Skeletal muscle tissue (tissue), 4 donors: ENCODE data around the gene ASB16. TPM values are rescaled to one million over a fixed set of nuclear protein-coding genes. Genes with fewer than 3 reads are reported as not detected.

ENCODE experiments used
- H3K27ac ChIP-seq: one replicate; pipeline ENCODE4 v1.7.0; 2013; ENCODE audit warnings: mild to moderate bottlenecking, low read depth, low read length, inconsistent platforms
- H3K27me3 ChIP-seq, 3 donors: one replicate each; pipeline ENCODE4 v1.7.0; 2013; ENCODE audit warnings: low read length in 3 of 3; ENCODE audit not compliant: control insufficient read depth in 3 of 3, insufficient read depth in 3 of 3
- H3K36me3 ChIP-seq, 3 donors: one replicate each; pipeline ENCODE4 v1.7.0; 2013; ENCODE audit warnings: low read length in 3 of 3; ENCODE audit not compliant: control insufficient read depth in 3 of 3, insufficient read depth in 3 of 3
- H3K4me1 ChIP-seq, 3 donors: one replicate each; pipeline ENCODE4 v1.7.0; 2013; ENCODE audit warnings: low read length in 3 of 3, mild to moderate bottlenecking in 3 of 3; ENCODE audit not compliant: control insufficient read depth in 3 of 3, insufficient read depth in 3 of 3
- H3K4me3 ChIP-seq, 3 donors: one replicate each; pipeline ENCODE4 v1.7.0; 2013; ENCODE audit warnings: low read length in 3 of 3
- H3K9ac ChIP-seq, 3 donors: one replicate each; pipeline ENCODE4 v1.7.0; 2013; ENCODE audit warnings: low read length in 3 of 3, mild to moderate bottlenecking in 3 of 3, moderate library complexity in 2 of 3, low read depth in 1 of 3
- H3K9me3 ChIP-seq, 3 donors: one replicate each; pipeline ENCODE4 v1.7.0; 2013; ENCODE audit warnings: low read length in 3 of 3; ENCODE audit not compliant: control insufficient read depth in 3 of 3
- total RNA-seq: library from RNA; depleted of rRNA; stranded (reverse); fragments of >200 nt; gene quantifications from one replicate; pipeline ENCODE4 v1.2.3, GENCODE V29; 2014
- donor health status: Osteomylitis.

Gene ASB16
- 4.7 TPM for total RNA-seq

DNA sequence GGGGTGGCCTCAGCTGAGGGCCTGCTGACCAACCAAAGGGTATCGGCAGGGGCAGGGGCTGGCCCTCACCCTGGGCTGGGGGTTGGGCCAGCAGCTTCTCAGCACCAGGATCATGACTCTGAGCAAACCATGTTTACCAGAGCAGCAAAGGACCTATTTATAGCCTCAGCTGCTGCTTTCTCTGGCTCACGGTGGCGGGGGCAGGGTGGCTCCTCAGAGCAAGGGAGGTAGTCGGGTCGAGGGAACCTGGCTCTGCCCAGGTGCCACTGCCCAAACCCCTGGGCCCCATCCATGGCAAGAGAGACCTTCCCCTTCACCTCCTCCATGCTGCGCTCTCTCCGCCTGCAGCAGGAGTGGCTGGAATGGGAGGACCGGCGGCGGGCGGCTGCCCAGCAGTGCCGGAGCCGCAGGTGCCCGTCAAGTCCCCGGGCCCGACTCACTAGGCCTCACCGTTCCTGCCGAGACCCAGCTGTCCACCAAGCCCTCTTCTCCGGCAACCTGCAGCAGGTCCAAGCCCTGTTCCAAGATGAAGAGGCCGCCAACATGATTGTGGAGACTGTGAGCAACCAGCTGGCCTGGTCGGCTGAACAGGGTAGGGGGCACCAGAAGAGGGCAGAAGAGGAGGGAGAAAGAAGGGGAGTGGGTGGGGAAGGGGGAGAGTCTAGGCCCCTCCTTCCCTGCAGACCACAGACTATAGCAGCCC lies at the start of gene ASB16:
TSS of gene ASB16 (plus strand) at position 206 of the 703 bp plus-strand sequence. CDS start at position 292, 86 bp downstream.
- H3K27ac ChIP-seq, result peak within 1 kb of the TSS; percentile 99
- H3K9ac ChIP-seq, result peak within 1 kb of the TSS; percentile 91 to 97 (median 95)
- peaks cover 23 to 45% (median 25%) of the 10 kb centered on the region in 3 donors for H3K4me1 ChIP-seq

GRCh38 chr17:44120851-44121605 lies 49.5 kb upstream of the ASB16 start:
- peak overlapping the region; percentile 29 to 97 (median 68) for H3K4me3 ChIP-seq
- H3K36me3 ChIP-seq, result peaks cover 11 to 14% (median 11%) of the 10 kb centered on the region in 3 donors
- H3K9me3 ChIP-seq, result no peaks in the 10 kb centered on the region
- peaks cover 67 to 74% (median 68%) of the 10 kb centered on the region in 3 donors for H3K4me1 ChIP-seq
- peak overlapping the region; percentile 94 for H3K27ac ChIP-seq
- no peaks in the 10 kb centered on the region for H3K27me3 ChIP-seq
- H3K9ac ChIP-seq, result peak overlapping the region; percentile 7 to 96 (median 19)

More for the DNA sequence above, at the start of gene ASB16:
- Histone ChIP-seq H3K4me3 (peak within 1 kb of the TSS; percentile 75 to 88 (median 83)), H3K27me3 (no peaks in the 10 kb centered on the region), H3K9me3 (no peaks in the 10 kb centered on the region), H3K36me3 (peaks cover 7 to 15% (median 13%) of the 10 kb centered on the region in 3 donors)

DNA sequence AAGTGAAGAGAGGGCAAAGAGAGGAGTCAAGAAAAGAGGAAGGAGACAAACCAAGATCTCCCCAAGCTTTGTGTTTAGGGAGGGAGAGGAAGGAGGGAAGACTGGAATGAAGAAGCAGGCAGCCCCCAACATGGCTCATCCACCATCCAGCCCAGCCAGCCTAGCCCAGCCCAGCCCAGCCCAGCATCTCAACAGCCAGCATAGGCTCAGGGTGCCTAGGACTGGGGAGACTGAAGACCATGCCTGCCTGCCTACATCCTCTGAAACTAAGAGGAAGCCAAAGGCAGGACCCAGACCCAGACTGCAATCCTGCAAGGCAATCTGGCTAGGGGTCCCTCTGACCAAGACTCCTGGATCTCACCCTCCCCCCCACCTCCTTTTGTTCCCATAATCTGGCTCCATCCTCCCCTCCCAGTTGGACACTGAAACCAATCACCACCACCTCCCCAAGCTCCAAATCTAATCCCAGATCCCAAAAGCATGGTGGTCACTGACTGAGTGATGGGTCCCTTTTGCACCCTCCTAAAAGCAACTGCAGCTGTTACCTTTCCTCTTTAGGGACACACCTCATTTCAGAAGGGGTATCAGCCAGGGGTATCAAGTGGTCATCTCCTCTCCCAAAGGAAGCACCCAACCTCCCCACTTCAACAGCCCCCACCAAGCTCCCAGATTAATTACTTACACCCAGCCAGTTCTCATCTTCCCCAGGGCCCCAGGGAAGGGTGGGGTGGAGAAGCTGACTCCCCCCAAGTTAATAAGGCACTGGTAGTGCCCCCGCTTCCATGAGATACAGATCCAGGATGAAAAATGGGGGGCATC lies 48.3 kb upstream of the ASB16 start:
- Histone ChIP-seq H3K9me3 (no peaks in the 10 kb centered on the region), H3K9ac (peak overlapping the region; percentile 86 to 96 (median 87))

GRCh38 chr17:44122816-44123355 lies 47.6 kb upstream of the ASB16 start:
- no peaks in the 10 kb centered on the region for H3K27me3 ChIP-seq
- H3K4me1 ChIP-seq, result peaks cover 52 to 56% (median 54%) of the 10 kb centered on the region in 3 donors
- H3K9me3 ChIP-seq, result no peaks in the 10 kb centered on the region
- H3K36me3 ChIP-seq, result peaks cover 2 to 3% (median 2%) of the 10 kb centered on the region in 3 donors
- H3K4me3 ChIP-seq, result peak overlapping the region; percentile 68 to 97 (median 81)
- peak overlapping the region; percentile 94 for H3K27ac ChIP-seq
- peak overlapping the region; percentile 86 to 96 (median 87) for H3K9ac ChIP-seq

More for the DNA sequence above, 48.3 kb upstream of the ASB16 start:
- H3K4me3 ChIP-seq, result peak overlapping the region; percentile 68 to 97 (median 81)
- peaks cover 4% of the 10 kb centered on the region in 3 donors for H3K36me3 ChIP-seq
- H3K4me1 ChIP-seq, result peaks cover 55 to 62% (median 56%) of the 10 kb centered on the region in 3 donors
- H3K27me3 ChIP-seq, result no peaks in the 10 kb centered on the region
- peak overlapping the region; percentile 94 for H3K27ac ChIP-seq

DNA sequence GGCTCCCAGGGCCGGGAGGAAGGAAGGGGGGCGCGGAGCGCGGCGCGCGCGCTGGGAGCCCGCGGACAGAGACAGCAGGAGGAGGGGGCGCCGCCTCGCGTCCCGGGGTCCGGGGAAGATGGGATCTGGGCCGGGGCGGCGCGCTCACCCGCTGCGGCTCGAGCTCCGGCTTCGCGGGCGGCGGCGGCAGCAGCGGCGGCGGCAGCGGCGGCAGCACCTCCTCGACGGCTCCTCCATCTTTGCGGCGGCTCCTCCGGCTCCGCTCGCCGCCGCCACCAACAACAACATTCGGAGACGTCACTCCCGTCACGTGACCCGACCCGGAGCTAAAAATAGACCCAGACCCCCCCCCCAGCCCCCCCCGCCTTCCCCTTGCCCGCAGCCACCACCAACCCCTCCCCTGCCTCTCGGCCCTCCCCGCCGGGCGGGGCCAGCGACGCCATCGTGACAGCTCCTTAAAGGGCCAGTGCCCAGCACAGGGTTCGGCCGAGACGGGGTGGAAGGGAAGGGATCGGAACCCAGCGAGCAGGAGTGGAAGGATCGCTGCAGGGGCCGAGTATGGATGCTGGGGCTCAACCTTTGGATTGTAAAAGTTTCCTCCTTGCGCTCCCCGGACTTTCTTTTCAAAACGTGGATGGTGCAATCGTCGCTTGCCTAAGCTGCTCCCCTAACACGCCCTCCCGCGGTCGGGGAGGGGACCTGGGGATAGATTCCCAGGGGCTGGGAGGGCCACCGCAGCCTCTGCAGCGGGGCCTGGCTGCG lies 47.0 kb upstream of the ASB16 start, which contains the start of gene HDAC5:
TSS of gene HDAC5 (minus strand) at position 286 of the 762 bp plus-strand sequence. CDS start 6,126 bp downstream, outside the sequence.
- H3K4me3 ChIP-seq, result peak within 1 kb of the TSS; percentile 93 to 97 (median 95)
- H3K9ac ChIP-seq, result peak within 1 kb of the TSS; percentile 96
- no peaks in the 10 kb centered on the region for H3K27me3 ChIP-seq
- peak within 1 kb of the TSS; percentile 94 for H3K27ac ChIP-seq
- H3K4me1 ChIP-seq, result peaks cover 46 to 49% (median 47%) of the 10 kb centered on the region in 3 donors
- H3K9me3 ChIP-seq, result no peaks in the 10 kb centered on the region
- H3K36me3 ChIP-seq, result peaks cover 2 to 3% (median 2%) of the 10 kb centered on the region in 3 donors

DNA sequence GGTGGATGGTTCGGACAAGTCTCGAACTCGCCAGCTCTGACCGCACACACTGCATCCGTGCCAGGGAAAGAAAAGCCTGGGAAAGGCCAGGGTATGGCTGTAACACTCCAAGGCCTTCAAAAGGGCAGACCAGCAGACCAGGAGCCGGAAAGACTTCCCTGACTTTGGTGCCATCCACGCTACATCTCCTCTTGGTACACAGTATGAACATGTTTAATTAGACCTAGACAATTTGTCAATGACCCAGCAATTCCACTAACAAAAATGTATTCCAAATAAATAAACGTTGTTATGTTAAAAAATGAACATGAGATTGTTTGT lies 46.4 kb upstream of the ASB16 start:
- Histone ChIP-seq H3K36me3 (peaks cover 1 to 3% (median 2%) of the 10 kb centered on the region in 3 donors), H3K27me3 (no peaks in the 10 kb centered on the region), H3K9ac (peak overlapping the region; percentile 95 to 96 (median 96)), H3K4me3 (peak overlapping the region; percentile 91 to 95 (median 93)), H3K4me1 (peaks cover 40 to 44% (median 42%) of the 10 kb centered on the region in 3 donors), H3K27ac (peak overlapping the region; percentile 94), H3K9me3 (no peaks in the 10 kb centered on the region)

DNA sequence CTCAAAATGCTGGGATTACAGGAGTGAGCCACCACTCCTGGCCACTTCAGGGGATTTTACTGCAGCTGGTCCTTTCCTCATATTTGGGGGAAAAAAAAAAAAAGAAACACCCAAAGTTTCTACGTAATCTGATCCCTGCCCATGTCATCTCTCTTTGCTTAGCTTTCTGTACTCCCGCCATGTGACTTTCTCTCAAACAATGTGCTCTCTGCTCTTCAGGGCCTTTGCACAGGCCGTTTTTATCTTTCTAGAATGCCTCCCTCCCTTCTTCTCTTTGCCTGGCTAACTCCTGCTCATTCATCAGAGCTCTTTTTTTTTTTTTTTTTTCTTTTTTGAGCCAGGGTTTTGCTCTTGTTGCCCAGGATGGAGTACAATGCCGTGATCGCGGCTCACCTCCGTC lies 42.1 kb upstream of the ASB16 start:
- Histone ChIP-seq H3K27ac (no peak overlapping the region), H3K36me3 (no peaks in the 10 kb centered on the region), H3K9me3 (no peaks in the 10 kb centered on the region)

GRCh38 chr17:44130693-44131349 lies 39.7 kb upstream of the ASB16 start:
- Histone ChIP-seq H3K4me1 (no peaks in the 10 kb centered on the region), H3K9me3 (no peaks in the 10 kb centered on the region), H3K27me3 (no peaks in the 10 kb centered on the region), H3K4me3 (no peak overlapping the region), H3K9ac (no peak overlapping the region), H3K36me3 (no peaks in the 10 kb centered on the region), H3K27ac (no peak overlapping the region)

More for the DNA sequence above, 42.1 kb upstream of the ASB16 start:
- no peak overlapping the region for H3K9ac ChIP-seq
- peaks cover 5 to 8% (median 6%) of the 10 kb centered on the region in 3 donors for H3K4me1 ChIP-seq
- H3K27me3 ChIP-seq, result no peaks in the 10 kb centered on the region
- no peak overlapping the region for H3K4me3 ChIP-seq
